Thyroid gland (tissue), 4 donors: ENCODE measurements around the gene ZFC3H1. TPM values are rescaled to one million over a fixed set of nuclear protein-coding genes. Genes with fewer than 3 reads are reported as not detected.

Source experiments
- DNase-seq, 2 donors: peaks; one replicate each; pipeline ENCODE4 v3.0.0-alpha.2; 2019
- H3K27ac ChIP-seq, 3 donors: fragments of 200-600 bp; sonication (generic); 1 replicate in 2 of 3; 2 replicates in 1 of 3; pipeline ENCODE4 v1.5.1; 2016 to 2019; ENCODE audit warnings: mild to moderate bottlenecking in 1 of 3, moderate library complexity in 1 of 3
- H3K27me3 ChIP-seq: fragments of 200-600 bp; sonication (generic); one replicate; pipeline ENCODE4 v1.5.1; 2019
- H3K36me3 ChIP-seq, 2 donors: fragments of 200-600 bp; sonication (generic); one replicate each; pipeline ENCODE4 v1.5.1; 2016 to 2019
- H3K4me1 ChIP-seq, 2 donors: fragments of 200-600 bp; sonication (generic); one replicate each; pipeline ENCODE4 v1.5.1; 2017 to 2019
- H3K4me3 ChIP-seq, 3 donors: fragments of 200-600 bp; sonication (generic); replicated peaks in 1 of 3; 1 replicate in 2 of 3; 2 replicates in 1 of 3; pipeline ENCODE4 v1.5.1; 2016; ENCODE audit warnings: mild to moderate bottlenecking in 1 of 3
- H3K9me3 ChIP-seq: fragments of 200-600 bp; sonication (generic); one replicate; pipeline ENCODE4 v1.5.1; 2017
- CTCF ChIP-seq, 6 experiments: fragments of 200-600 bp in 3 of 6; fragments of 450-650 bp in 3 of 6; sonication (generic) in 3 of 6; IDR thresholded peaks; one replicate each; pipeline ENCODE4 v1.5.1; 2016 to 2019; ENCODE audit warnings: antibody characterized with exemption in 6 of 6, mild to moderate bottlenecking in 2 of 6, inconsistent platforms in 1 of 6, moderate library complexity in 1 of 6
- POLR2A ChIP-seq, 2 donors: fragments of 450-650 bp; IDR thresholded peaks; one replicate each; pipeline ENCODE4 v1.6.1; 2017; ENCODE audit warnings: antibody characterized with exemption in 2 of 2, mild to moderate bottlenecking in 2 of 2, moderate library complexity in 1 of 2
- WGBS, 2 donors: methylation state at CpG; one replicate each; pipeline ENCODE4 v1.1.5; 2017; 5-methylcytosine and 5-hydroxymethylcytosine counted together
- intact Hi-C: fragments of 100-400 bp; cut with DNase I; formaldehyde crosslinking; loops from one replicate; pipeline ENCODE4 v1.15.1; 2023
- total RNA-seq, 4 donors: library from RNA; depleted of rRNA; stranded (reverse); fragments of >200 nt; gene quantifications; one replicate each; pipeline ENCODE4 v1.2.3, GENCODE V29; 2016

Gene ZFC3H1
- total RNA-seq, 4 donors from 2014 or later: 45.2 to 62.4 (median 50.0) TPM

GRCh38 chr12:71627438-71628002 lies 36.1 kb downstream of the ZFC3H1 start:
- H3K27ac ChIP-seq: no peak overlapping the region
- H3K9me3 ChIP-seq: no peaks in the 10 kb centered on the region
- intact Hi-C loops: no loop called here
- no peaks in the 10 kb centered on the region for H3K4me1 ChIP-seq
- no peaks in the 10 kb centered on the region for H3K27me3 ChIP-seq
- 95% methylated on average over 2 of the region's 2 CpGs for WGBS, 2 donors
- no peak overlapping the region for H3K4me3 ChIP-seq
- no peak for DNase-seq
- peaks cover 73 to 76% of the 10 kb centered on the region in 2 donors for H3K36me3 ChIP-seq
- TF ChIP-seq POLR2A (IDR thresholded peaks at IDR 0.05) (no peak), CTCF (IDR thresholded peaks at IDR 0.05) (no peak)

- H3K27ac ChIP-seq: no peak overlapping the region
- H3K9me3 ChIP-seq: no peaks in the 10 kb centered on the region
- 80 to 86% methylated on average over 3 of the region's 3 CpGs for WGBS, 2 donors
- H3K36me3 ChIP-seq: peaks cover 70 to 71% of the 10 kb centered on the region in 2 donors
- intact Hi-C loops: no loop called here
- TF ChIP-seq CTCF (IDR thresholded peaks at IDR 0.05) (no peak), POLR2A (IDR thresholded peaks at IDR 0.05) (no peak)
- H3K4me3 ChIP-seq: no peak overlapping the region
- no peak for DNase-seq
- no peaks in the 10 kb centered on the region for H3K27me3 ChIP-seq
- no peaks in the 10 kb centered on the region for H3K4me1 ChIP-seq
These were observed 36.9 kb downstream of the ZFC3H1 start for GRCh38 chr12:71626768-71627167.

- no peaks in the 10 kb centered on the region for H3K9me3 ChIP-seq
- no peak overlapping the region for H3K27ac ChIP-seq
- no peak overlapping the region for H3K4me3 ChIP-seq
- TF ChIP-seq POLR2A (IDR thresholded peaks at IDR 0.05) (no peak), CTCF (IDR thresholded peaks at IDR 0.05) (no peak)
- WGBS, 2 donors: 76% methylated on average over 5 of the region's 5 CpGs
- H3K36me3 ChIP-seq: peaks cover 63 to 74% of the 10 kb centered on the region in 2 donors
- intact Hi-C loops: no loop called here
- no peaks in the 10 kb centered on the region for H3K4me1 ChIP-seq
- no peak for DNase-seq
- no peaks in the 10 kb centered on the region for H3K27me3 ChIP-seq
These were observed 37.5 kb downstream of the ZFC3H1 start for GRCh38 chr12:71626098-71626497.

- intact Hi-C loops: no loop called here
- H3K27me3 ChIP-seq: no peaks in the 10 kb centered on the region
- no peak for TF ChIP-seq CTCF (IDR thresholded peaks at IDR 0.05)
- no peak for TF ChIP-seq POLR2A (IDR thresholded peaks at IDR 0.05)
- H3K4me3 ChIP-seq: no peak overlapping the region
- H3K4me1 ChIP-seq: no peaks in the 10 kb centered on the region
- DNase-seq: no peak
- no peak overlapping the region for H3K27ac ChIP-seq
- H3K9me3 ChIP-seq: no peaks in the 10 kb centered on the region
- H3K36me3 ChIP-seq: peaks cover 64 to 72% of the 10 kb centered on the region in 2 donors
- 85 to 94% methylated on average over 2 of the region's 2 CpGs for WGBS, 2 donors
These were observed 38.2 kb downstream of the ZFC3H1 start for GRCh38 chr12:71625476-71625875.

DNA sequence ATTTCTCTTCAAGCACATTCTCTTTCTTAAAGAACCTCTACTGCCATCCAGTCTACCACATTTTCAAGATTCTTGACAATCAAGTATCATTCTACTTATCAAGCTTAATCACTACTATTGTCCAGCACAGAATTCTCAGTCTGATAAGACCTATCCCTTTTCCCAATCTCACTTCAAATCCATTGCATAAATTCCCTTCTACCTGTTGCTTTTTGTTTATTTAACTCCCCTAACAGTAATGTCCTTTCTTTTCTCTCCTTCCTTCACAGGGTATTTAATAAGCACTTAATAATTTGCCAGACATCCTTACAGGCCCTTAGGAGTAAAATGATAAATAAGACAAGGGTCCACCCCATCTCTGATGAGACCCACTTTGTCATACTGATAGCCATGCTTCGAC lies 41.7 kb downstream of the ZFC3H1 start:
- peaks cover 55 to 57% of the 10 kb centered on the region in 2 donors for H3K36me3 ChIP-seq

More for the DNA sequence above, 41.7 kb downstream of the ZFC3H1 start:
- TF ChIP-seq CTCF (IDR thresholded peaks at IDR 0.05): no peak
- no peak for TF ChIP-seq POLR2A (IDR thresholded peaks at IDR 0.05)
- DNase-seq: no peak
- intact Hi-C loops: no loop called here
- no peaks in the 10 kb centered on the region for H3K27me3 ChIP-seq
- no peak overlapping the region for H3K4me3 ChIP-seq
- no peaks in the 10 kb centered on the region for H3K9me3 ChIP-seq
- WGBS, 2 donors: 95 to 100% methylated on average over 1 of the region's 1 CpG
- H3K4me1 ChIP-seq: no peaks in the 10 kb centered on the region
- no peak overlapping the region for H3K27ac ChIP-seq
